PFSK-1 (cell line): ENCODE data around the gene CMC1. TPM values are rescaled to one million over a fixed set of nuclear protein-coding genes. Genes with fewer than 3 reads are reported as not detected.

Experiments
- FOXP2 ChIP-seq: optimal IDR thresholded peaks from 2 replicates; pipeline ENCODE3; 2011; ENCODE audit warnings: borderline replicate concordance, control low read depth, inconsistent platforms; ENCODE audit not compliant: insufficient read depth; ENCODE audit errors: extremely low read length, extremely low read depth
- POLR2AphosphoS5 ChIP-seq: IDR thresholded peaks from 2 replicates; pipeline ENCODE4 v1.6.1; 2012; ENCODE audit warnings: low read depth, mild to moderate bottlenecking, control low read depth, low read length, moderate library complexity
- SIN3A ChIP-seq: IDR thresholded peaks from 2 replicates; pipeline ENCODE4 v1.6.1; 2012; ENCODE audit warnings: mild to moderate bottlenecking, low read length, moderate library complexity, borderline replicate concordance; ENCODE audit not compliant: insufficient read depth
- TAF1 ChIP-seq: IDR thresholded peaks from 2 replicates; pipeline ENCODE4 v1.6.1; 2012; ENCODE audit warnings: low read length, control low read depth, borderline replicate concordance; ENCODE audit not compliant: insufficient read depth
- polyA plus RNA-seq: library from polyadenylated mRNA; unstranded; fragments of >200 nt; gene quantifications from one replicate; pipeline ENCODE4 v1.2.1, GENCODE V29; 2012; ENCODE audit warnings: low read depth, missing spikeins; ENCODE audit not compliant: insufficient read length
- TF ChIP-seq, protein P1 (sequence below), 2 experiments: IDR thresholded peaks; 2 replicates each; pipeline versions ENCODE4 v1.6.1 to v1.8.0; 2011 to 2012; ENCODE audit warnings: low read depth in 2 of 2, low read length in 2 of 2, control low read depth in 1 of 2, inconsistent platforms in 1 of 2, mild to moderate bottlenecking in 1 of 2, moderate library complexity in 1 of 2; ENCODE audit not compliant: insufficient read depth in 1 of 2

CMC1 gene, protein sequence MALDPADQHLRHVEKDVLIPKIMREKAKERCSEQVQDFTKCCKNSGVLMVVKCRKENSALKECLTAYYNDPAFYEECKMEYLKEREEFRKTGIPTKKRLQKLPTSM
- 25.9 TPM for polyA plus RNA-seq

DNA sequence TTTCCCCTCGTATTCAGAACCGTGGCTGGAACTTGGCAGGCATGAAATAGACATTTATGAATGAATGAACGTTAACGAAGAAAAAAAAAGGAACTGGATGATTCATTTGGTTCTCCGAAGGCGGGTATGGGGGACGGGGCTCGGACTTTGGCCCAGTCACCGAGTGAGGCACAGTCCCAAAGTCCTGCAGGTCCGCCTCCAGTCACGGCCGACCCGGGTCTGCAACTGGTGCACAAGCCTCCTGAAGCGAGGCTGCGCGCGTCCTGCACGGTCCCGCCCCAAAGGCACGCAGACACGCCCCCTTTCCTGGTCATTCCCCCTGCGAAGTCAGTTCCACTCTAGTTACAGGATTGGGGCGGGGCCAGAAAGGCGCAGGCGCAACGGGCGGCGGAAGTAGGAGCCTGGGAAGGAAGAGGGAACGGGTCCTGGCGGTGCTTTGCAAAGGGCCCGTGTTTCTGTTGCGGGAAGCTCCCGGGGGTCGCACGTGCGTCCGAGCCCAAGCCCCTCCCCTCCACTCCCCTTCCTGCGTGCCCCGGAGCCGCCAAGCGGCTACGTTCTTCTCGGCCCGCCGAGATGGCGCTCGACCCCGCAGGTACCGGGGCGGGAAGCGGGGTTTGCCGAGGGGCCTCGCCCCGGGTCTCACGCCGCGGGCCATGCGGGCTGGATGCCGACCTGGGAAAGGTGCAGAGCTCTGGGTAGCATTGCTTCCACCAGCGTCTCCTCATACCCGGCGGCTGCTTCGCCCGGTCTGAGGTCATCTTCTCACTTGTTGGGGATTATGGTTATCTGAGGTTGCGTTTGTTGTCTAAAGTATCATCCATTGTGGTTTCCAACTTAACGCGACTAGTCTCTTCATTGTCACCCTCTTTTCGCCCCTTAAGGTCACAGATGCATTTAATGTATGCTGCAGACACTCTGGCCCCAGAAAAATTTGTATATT lies at the start of gene CMC1:
Gene CMC1 (plus strand): TSS at position 399 of the 940 bp plus-strand sequence. CDS start 175 bp downstream, at position 574.
- TF ChIP-seq POLR2AphosphoS5 (peak; percentile 93), FOXP2 (peak; percentile 54), SIN3A (no peak), TAF1 (peak; percentile 78)
- TF ChIP-seq, protein P1, sequence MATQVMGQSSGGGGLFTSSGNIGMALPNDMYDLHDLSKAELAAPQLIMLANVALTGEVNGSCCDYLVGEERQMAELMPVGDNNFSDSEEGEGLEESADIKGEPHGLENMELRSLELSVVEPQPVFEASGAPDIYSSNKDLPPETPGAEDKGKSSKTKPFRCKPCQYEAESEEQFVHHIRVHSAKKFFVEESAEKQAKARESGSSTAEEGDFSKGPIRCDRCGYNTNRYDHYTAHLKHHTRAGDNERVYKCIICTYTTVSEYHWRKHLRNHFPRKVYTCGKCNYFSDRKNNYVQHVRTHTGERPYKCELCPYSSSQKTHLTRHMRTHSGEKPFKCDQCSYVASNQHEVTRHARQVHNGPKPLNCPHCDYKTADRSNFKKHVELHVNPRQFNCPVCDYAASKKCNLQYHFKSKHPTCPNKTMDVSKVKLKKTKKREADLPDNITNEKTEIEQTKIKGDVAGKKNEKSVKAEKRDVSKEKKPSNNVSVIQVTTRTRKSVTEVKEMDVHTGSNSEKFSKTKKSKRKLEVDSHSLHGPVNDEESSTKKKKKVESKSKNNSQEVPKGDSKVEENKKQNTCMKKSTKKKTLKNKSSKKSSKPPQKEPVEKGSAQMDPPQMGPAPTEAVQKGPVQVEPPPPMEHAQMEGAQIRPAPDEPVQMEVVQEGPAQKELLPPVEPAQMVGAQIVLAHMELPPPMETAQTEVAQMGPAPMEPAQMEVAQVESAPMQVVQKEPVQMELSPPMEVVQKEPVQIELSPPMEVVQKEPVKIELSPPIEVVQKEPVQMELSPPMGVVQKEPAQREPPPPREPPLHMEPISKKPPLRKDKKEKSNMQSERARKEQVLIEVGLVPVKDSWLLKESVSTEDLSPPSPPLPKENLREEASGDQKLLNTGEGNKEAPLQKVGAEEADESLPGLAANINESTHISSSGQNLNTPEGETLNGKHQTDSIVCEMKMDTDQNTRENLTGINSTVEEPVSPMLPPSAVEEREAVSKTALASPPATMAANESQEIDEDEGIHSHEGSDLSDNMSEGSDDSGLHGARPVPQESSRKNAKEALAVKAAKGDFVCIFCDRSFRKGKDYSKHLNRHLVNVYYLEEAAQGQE (IDR thresholded peaks at IDR 0.05; ENCODE audit: insufficient read depth in 1 of 2, low read depth in 2 of 2, low read length in 2 of 2), result no peak

DNA sequence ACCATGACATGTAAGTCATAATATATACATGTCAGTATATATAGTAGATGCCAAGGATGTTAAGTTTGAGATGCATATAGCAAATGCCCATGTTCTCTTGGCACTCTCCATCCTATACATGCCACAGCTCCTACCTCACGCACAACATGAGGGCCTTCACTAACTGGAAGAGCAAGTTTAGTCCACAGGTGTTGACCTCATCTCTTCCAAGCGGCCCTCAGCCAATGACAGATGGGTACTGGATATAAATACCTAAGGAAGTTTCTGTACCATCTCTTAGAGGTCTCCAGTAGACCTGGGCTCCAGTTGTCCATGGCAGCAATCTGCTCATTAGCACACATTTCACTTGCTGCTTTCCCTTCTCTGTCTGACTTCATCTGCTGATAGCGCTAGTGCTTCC lies 43.3 kb upstream of the CMC1 start:
- TF ChIP-seq SIN3A, result no peak
- TF ChIP-seq POLR2AphosphoS5, result no peak
- TF ChIP-seq FOXP2, result no peak
- TF ChIP-seq, protein P1 (IDR thresholded peaks at IDR 0.05; ENCODE audit: insufficient read depth in 1 of 2, low read depth in 2 of 2, low read length in 2 of 2), result no peak
- TF ChIP-seq TAF1, result no peak

DNA sequence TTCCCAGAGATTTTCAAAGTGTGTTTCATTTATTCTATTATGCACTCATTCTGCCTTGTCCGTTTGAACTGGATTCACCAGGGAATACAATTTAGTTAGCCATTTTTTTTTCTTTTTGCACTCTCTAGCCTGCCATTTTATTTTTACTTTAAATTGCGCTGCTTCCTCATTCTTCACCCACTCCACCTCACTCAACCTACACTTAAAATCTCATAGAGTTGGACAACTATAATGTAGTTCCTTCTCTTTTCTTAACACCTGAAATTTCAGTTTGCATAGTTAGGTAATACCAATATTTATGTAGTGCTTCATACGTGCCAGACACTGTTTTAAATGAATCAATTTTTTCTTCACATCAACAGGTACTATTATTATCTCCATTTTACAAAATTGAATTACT lies 42.4 kb upstream of the CMC1 start:
- TF ChIP-seq TAF1 (no peak), POLR2AphosphoS5 (no peak), SIN3A (no peak), FOXP2 (no peak)
- TF ChIP-seq, protein P1 (IDR thresholded peaks at IDR 0.05; ENCODE audit: insufficient read depth in 1 of 2, low read depth in 2 of 2, low read length in 2 of 2), result no peak

DNA sequence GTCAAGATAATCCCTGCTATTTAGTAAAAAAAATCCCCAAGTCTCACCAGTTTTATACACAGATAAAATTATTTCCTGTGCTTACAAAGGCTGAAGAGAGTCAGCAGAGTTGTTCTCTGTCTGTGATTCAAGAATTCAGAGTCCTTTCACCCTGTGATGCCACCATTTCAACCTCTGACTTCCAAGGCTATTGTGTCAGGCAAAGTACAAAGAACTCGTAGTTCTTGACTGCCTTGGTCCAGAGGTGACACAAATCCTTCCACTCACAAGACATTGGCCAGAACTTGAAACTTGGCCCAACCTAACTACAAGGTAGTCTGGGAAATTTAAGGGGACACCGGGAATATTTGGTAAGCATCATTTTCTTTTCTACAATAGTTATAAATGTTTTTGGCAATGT lies 34.9 kb upstream of the CMC1 start:
- TF ChIP-seq, protein P1 (IDR thresholded peaks at IDR 0.05; ENCODE audit: insufficient read depth in 1 of 2, low read depth in 2 of 2, low read length in 2 of 2), result no peak
- no peak for TF ChIP-seq FOXP2
- TF ChIP-seq POLR2AphosphoS5, result no peak
- no peak for TF ChIP-seq SIN3A
- no peak for TF ChIP-seq TAF1
